CD4-positive, alpha-beta T cell treated with Interferon gamma for 1 hour (primary cell): ENCODE measurements around the gene MAP2K7.

ENCODE experiments used
- DNase-seq: peaks from one replicate; pipeline ENCODE4 v3.0.0-alpha.2; 2020

MAP2K7 gene

GRCh38 chr19:7867092-7867844 lies 36.4 kb upstream of the MAP2K7 start:
- DNase-seq: no peak

DNA sequence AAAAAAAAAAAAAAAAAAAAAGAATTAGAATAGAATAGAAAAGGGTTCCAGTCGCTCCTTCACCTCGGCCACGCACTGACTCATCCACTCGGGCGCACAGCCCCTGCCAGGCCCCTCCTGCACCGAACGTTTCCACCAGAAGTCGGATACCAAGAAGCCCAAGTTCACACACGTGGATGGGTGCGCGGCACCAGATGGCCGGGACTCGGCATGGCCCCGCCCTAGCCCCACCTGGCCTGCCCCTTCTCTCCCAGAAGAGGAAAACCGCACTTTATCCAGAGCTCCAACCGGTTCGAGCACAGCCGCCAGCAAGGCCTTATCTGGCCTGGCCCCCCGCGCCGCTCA lies 35.4 kb upstream of the MAP2K7 start:
- no peak for DNase-seq

DNA sequence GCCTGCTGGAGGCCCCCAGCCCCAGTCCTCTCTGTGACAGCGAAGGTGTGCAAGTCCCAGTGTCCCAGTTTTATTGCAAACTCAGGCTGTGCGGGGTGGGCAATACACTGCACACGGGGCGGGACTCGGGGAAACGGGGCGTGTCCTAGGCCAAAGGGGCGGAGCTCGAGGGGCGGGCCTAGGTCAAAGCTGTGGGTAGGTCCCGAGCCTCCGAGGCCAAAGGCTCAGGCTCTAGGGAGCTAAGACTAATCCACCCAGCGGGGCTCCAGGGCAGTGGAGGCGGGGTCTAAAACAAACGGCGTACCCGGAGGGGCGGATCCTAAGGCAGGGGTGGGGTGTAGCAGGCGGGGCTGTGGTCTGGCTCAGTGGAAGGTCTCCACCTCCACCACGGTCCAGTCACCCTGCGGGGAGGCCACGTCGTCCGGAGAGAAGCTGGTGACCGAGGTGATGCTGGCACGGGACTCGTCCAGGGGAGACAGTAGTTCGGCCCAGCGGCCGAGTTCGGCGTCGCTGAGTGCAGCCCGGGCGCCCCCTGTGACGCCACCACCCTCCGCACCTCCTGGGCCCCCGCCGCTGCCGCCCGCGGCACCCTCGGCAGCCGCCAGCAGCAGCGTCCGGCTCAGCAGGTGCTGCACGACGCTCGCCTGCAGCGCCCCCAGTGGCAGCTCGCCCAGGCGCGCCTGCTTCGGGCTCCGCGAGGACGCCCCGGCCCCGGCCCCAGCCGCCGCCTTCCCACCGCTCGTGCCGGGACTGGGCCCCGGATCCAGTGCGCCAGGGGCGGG lies 34.8 kb upstream of the MAP2K7 start:
- DNase-seq: peak; percentile 87

- peak; percentile 74 for DNase-seq
These were observed 34.2 kb upstream of the MAP2K7 start for GRCh38 chr19:7869453-7869909.

GRCh38 chr19:7869910-7870511 lies 33.7 kb upstream of the MAP2K7 start:
- DNase-seq: peak; percentile 65

DNA sequence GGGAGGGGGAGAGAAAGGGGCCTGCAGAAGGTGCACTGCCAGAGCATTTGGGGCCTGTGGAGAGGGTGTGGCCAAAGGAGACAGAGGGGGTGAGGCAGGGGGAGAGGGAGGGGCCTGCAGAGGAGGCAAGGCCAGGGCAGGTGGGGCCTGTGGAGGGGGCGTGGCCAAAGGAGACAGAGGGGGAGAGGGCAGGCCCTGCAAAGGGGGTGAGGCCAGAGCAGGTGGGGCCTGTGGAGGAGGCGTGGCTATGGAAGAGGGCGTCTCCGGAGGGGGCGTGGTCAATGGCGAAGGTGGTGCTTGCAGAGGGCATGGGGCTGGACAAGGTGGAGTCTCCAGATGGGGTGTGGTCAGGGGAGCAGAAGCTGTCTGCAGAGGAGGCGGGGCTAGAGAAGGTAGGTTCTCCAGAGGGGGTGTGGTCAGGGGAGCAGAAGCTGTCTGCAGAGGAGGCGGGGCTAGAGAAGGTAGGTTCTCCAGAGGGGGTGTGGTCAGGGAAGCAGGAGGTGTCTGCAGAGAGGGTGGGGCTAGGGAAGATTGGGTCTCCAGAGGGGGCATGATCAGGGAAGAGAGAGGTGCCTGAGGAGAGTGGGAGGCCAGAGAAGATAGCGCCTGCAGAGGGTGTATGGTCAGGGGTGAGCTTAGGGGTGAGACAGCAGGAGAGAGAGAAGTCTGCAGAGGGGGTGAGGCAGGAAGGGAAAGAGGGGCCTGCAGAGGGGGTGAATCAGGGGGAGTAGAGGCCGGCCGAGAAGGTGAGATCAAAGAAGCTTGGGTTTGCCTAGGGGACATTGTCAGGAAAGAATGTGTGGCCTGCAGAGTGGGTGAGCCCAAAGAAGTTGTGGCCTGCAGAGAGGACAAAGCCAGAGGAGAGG lies 32.9 kb upstream of the MAP2K7 start:
- peak; percentile 68 for DNase-seq

GRCh38 chr19:7871437-7872305 lies 32.0 kb upstream of the MAP2K7 start:
- peak; percentile 87 for DNase-seq

DNA sequence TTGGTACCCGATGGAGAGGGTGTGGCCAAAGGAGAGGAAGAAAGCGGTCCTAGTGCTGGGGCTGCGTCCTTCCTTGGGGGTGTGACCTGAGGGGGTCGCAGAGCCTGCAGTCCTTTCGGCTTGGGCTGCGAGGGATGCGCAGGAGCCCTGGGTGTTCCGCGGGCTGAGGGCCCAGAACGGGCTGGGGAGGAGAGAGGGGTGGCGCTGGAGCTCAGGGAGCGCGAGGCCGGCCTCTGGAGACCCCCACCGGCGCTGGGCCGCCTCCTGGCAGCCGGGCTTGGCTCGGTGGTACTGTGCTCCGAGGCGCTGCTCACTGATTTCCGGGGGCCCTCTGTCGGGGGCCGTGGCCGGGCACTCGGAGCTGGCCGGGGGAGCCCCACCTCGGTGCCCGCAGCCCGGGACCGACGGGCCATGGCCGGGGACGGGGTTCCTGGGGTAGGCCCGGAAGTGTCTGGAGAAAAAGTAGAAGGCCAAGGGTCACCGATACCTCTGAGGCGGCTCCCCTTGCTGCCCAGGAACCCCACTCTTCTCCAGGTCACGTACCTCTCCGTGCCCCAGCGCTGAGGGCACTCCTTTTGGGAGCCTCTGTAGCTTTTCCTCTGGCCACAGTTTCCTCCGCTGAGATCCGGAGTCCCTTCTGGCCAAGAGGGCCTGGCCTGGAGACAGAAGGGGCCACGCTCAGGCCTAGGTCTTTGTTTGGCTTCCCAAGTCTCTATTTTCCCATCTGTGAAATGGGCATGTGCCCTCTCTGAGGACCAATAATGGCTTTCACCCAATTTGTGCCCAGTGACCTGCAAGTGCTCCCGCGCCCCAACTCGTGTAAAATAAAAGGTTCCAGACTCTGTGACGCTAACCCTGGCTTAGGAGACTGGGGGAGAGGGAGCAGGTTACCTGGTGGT lies 31.1 kb upstream of the MAP2K7 start:
- DNase-seq: no peak

GRCh38 chr19:7873304-7874075 lies 30.2 kb upstream of the MAP2K7 start:
- DNase-seq: no peak

- no peak for DNase-seq
These were observed 29.4 kb upstream of the MAP2K7 start, which contains the start of gene PRR36 for GRCh38 chr19:7874076-7874896. TSS of gene PRR36 (minus strand) at chr19:7874390. CDS start at chr19:7873689, 701 bp downstream.

DNA sequence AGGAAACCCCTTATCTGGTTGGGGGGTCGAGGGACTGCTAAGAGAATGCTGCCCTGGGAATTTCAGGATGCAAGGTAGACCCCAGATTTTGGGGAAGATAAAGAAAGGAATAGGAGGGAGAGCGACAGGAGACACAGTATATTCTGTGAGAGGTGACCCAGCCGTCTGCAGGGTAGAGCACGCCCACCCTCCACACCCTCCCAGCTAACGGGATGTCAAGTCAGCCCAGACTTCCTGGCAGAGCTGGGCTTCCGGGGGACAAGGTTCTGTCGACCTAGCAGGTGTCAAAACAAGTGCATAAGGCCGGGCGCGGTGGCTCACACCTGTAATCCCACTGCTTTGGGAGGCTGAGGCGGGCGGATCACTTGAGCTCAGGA lies 28.8 kb upstream of the MAP2K7 start:
- DNase-seq: no peak

DNA sequence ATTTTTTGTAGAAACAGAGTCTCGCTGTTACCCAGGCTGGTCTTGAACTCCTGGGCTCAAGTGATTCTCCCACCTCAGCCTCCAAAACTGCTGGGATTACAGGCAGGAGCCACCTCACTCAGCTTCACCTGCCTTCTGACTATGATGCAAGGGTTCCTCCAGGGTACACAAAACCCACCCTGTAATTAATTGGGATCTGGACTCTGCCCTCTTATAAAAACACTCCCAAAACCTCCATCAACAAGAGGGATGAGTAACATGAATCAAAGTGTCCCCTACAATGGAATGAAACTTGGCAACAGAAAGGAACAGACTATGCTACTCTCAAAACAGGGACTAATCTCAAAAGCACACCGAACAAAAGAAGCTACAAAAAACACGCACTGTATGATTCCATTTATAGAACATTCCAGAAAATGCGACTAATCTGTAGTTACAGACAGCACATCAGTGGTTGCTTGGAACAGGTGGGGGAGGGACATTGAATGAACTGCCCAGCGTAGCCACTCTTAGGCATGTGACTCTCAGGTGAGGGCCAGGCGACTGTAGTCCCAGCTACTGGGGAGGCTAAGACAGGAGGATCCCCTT lies 26.3 kb upstream of the MAP2K7 start:
- DNase-seq: no peak

- no peak for DNase-seq
These were observed 24.4 kb upstream of the MAP2K7 start for GRCh38 chr19:7879111-7879807.

- no peak for DNase-seq
These were observed 23.8 kb upstream of the MAP2K7 start for GRCh38 chr19:7879836-7880235.

- no peak for DNase-seq
These were observed 21.8 kb upstream of the MAP2K7 start for GRCh38 chr19:7881910-7882309.

DNA sequence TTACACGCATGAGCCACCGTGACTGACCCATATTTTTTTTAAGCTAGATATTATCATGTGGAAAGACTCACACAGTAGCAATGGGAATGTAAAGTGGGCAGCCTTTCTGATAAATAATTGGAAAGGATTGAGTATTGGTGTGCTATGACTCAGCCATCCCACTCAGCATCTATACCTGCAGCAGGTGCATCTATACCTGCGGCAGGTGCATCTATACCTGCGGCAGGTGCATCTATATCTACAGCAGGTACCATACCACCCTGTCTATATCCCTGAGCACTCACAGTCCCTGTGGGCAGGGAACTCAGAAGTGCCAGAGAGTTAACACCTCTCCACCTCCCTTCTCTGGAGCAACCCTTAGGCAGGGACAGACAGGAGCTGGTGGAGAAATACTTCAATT lies 20.6 kb upstream of the MAP2K7 start:
- DNase-seq: no peak

- DNase-seq: no peak
These were observed 19.7 kb upstream of the MAP2K7 start for GRCh38 chr19:7883796-7884570.
